ENCODE results near the gene OSGEPL1.

- TF ChIP-seq CTCF (IDR thresholded peaks at IDR 0.05), result no peak
- no peak for TF ChIP-seq EP300 (IDR thresholded peaks at IDR 0.05)
- no peak for TF ChIP-seq POLR2AphosphoS5 (IDR thresholded peaks at IDR 0.05)
- TF ChIP-seq POLR2A (IDR thresholded peaks at IDR 0.05), result no peak
Measured at GRCh38 chr2:189799030-189799331, 36.4 kb upstream of the OSGEPL1 start.
